GM18502 (cell line): Measurements from ENCODE around the gene RIPOR2.

Experiments
- ATAC-seq: cut with Tn5 transposase; IDR thresholded peaks from one replicate; pipeline ENCODE4 v1.9.1; 2021; ENCODE audit warnings: mild to moderate bottlenecking; ENCODE audit not compliant: unreplicated experiment, poor library complexity

The RIPOR2 gene

GRCh38 chr6:24935366-24936152, at the start of gene RIPOR2:
Gene RIPOR2 (minus strand): TSS chr6:24935960. CDS start chr6:24935898, 62 bp downstream.
- peak; percentile 40 for ATAC-seq

- ATAC-seq, result no peak
These were observed 49.6 kb upstream of the RIPOR2 start for GRCh38 chr6:24985323-24985722.

- ATAC-seq, result no peak
These were observed 46.5 kb upstream of the RIPOR2 start for GRCh38 chr6:24982231-24982630.

- no peak for ATAC-seq
These were observed 45.6 kb upstream of the RIPOR2 start for GRCh38 chr6:24981386-24981760.

- ATAC-seq, result no peak
These were observed 45.0 kb upstream of the RIPOR2 start for GRCh38 chr6:24980507-24981385.

- ATAC-seq, result no peak
These were observed 43.4 kb upstream of the RIPOR2 start for GRCh38 chr6:24979176-24979575.

GRCh38 chr6:24974182-24975171, 38.7 kb upstream of the RIPOR2 start:
- peak; percentile 93 for ATAC-seq

GRCh38 chr6:24972311-24972958, 36.7 kb upstream of the RIPOR2 start:
- no peak for ATAC-seq

GRCh38 chr6:24971067-24971466, 35.3 kb upstream of the RIPOR2 start:
- ATAC-seq, result no peak

- no peak for ATAC-seq
These were observed 33.6 kb upstream of the RIPOR2 start for GRCh38 chr6:24969343-24969860.

GRCh38 chr6:24968783-24969182, 33.0 kb upstream of the RIPOR2 start:
- no peak for ATAC-seq

GRCh38 chr6:24967211-24967610, 31.5 kb upstream of the RIPOR2 start:
- ATAC-seq, result no peak

GRCh38 chr6:24966381-24966780, 30.6 kb upstream of the RIPOR2 start:
- no peak for ATAC-seq

GRCh38 chr6:24963887-24964570, 28.3 kb upstream of the RIPOR2 start:
- no peak for ATAC-seq

- no peak for ATAC-seq
These were observed 27.6 kb upstream of the RIPOR2 start for GRCh38 chr6:24963339-24963738.

- ATAC-seq, result no peak
These were observed 26.1 kb upstream of the RIPOR2 start for GRCh38 chr6:24961852-24962251.

- ATAC-seq, result no peak
These were observed 25.3 kb upstream of the RIPOR2 start for GRCh38 chr6:24960991-24961475.

- no peak for ATAC-seq
These were observed 23.6 kb upstream of the RIPOR2 start for GRCh38 chr6:24959319-24959718.

GRCh38 chr6:24957199-24957598, 21.4 kb upstream of the RIPOR2 start:
- ATAC-seq, result no peak
